ENCODE data around the gene ATP9B. TPM values are rescaled to one million over a fixed set of nuclear protein-coding genes. Genes with fewer than 3 reads are reported as not detected.

Gene ATP9B
- total and polyA plus RNA-seq, 3 donors from 2014 or later, result 32.4 to 113 (median 78.2) TPM

- Histone ChIP-seq H3K36me3 (ENCODE audit: low read depth, missing control alignments) (no peaks in the 10 kb centered on the region), H3K9me3 (no peaks in the 10 kb centered on the region), H3K4me3 (peak overlapping the region in 1 of 2 donors; percentile 21), H3K27ac (no peak overlapping the region), H3K27me3 (no peaks in the 10 kb centered on the region), H3K4me1 (no peaks in the 10 kb centered on the region)
- WGBS, 2 donors, result 42 to 53% methylated on average over 29 to 47 of the region's 48 CpGs
- TF ChIP-seq POLR2A (IDR thresholded peaks at IDR 0.05), result no peak
- TF ChIP-seq, protein P1, sequence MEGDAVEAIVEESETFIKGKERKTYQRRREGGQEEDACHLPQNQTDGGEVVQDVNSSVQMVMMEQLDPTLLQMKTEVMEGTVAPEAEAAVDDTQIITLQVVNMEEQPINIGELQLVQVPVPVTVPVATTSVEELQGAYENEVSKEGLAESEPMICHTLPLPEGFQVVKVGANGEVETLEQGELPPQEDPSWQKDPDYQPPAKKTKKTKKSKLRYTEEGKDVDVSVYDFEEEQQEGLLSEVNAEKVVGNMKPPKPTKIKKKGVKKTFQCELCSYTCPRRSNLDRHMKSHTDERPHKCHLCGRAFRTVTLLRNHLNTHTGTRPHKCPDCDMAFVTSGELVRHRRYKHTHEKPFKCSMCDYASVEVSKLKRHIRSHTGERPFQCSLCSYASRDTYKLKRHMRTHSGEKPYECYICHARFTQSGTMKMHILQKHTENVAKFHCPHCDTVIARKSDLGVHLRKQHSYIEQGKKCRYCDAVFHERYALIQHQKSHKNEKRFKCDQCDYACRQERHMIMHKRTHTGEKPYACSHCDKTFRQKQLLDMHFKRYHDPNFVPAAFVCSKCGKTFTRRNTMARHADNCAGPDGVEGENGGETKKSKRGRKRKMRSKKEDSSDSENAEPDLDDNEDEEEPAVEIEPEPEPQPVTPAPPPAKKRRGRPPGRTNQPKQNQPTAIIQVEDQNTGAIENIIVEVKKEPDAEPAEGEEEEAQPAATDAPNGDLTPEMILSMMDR (IDR thresholded peaks at IDR 0.05), result peak; percentile 82 to 96 (median 94)
- DNase-seq, result peak; percentile 87
- intact Hi-C loops (cut with DNase I; ENCODE audit: low total_unique reads), result no loop called here
Observed at GRCh38 chr18:79378536-79379250, 309.5 kb downstream of the ATP9B start.

- DNase-seq, result peak; percentile 14
- peak overlapping the region in 1 of 2 donors; percentile 21 for H3K4me3 ChIP-seq
- H3K27ac ChIP-seq, result no peak overlapping the region
- TF ChIP-seq, protein P1 (IDR thresholded peaks at IDR 0.05), result peak in 1 of 3 experiments; percentile 19
- TF ChIP-seq POLR2A (IDR thresholded peaks at IDR 0.05), result no peak
- intact Hi-C loops (cut with DNase I; ENCODE audit: low total_unique reads), result no loop called here
- 51 to 56% methylated on average over 22 of the region's 22 CpGs for WGBS, 2 donors
- no peaks in the 10 kb centered on the region for H3K36me3 ChIP-seq (ENCODE audit: low read depth, missing control alignments)
- no peaks in the 10 kb centered on the region for H3K9me3 ChIP-seq
- H3K27me3 ChIP-seq, result no peaks in the 10 kb centered on the region
- no peaks in the 10 kb centered on the region for H3K4me1 ChIP-seq
Observed at GRCh38 chr18:79379251-79379905, 310.2 kb downstream of the ATP9B start.

- H3K27me3 ChIP-seq, result no peaks in the 10 kb centered on the region
- H3K4me3 ChIP-seq, result no peak overlapping the region
- intact Hi-C loops (cut with DNase I; ENCODE audit: low total_unique reads), result loop anchor here (5.0 kb wide), 2 partner anchors 147 to 262 kb away; no protein-coding TSS in a partner anchor
- H3K27ac ChIP-seq, result no peak overlapping the region
- DNase-seq, result peak; percentile 14
- no peak for TF ChIP-seq POLR2A (IDR thresholded peaks at IDR 0.05)
- TF ChIP-seq, protein P1 (IDR thresholded peaks at IDR 0.05), result no peak
- 74 to 76% methylated on average over 15 to 40 of the region's 40 CpGs for WGBS, 2 donors
- no peaks in the 10 kb centered on the region for H3K36me3 ChIP-seq (ENCODE audit: low read depth, missing control alignments)
- no peaks in the 10 kb centered on the region for H3K9me3 ChIP-seq
- no peaks in the 10 kb centered on the region for H3K4me1 ChIP-seq
Observed at GRCh38 chr18:79379931-79380815, 311.0 kb downstream of the ATP9B start.

DNA sequence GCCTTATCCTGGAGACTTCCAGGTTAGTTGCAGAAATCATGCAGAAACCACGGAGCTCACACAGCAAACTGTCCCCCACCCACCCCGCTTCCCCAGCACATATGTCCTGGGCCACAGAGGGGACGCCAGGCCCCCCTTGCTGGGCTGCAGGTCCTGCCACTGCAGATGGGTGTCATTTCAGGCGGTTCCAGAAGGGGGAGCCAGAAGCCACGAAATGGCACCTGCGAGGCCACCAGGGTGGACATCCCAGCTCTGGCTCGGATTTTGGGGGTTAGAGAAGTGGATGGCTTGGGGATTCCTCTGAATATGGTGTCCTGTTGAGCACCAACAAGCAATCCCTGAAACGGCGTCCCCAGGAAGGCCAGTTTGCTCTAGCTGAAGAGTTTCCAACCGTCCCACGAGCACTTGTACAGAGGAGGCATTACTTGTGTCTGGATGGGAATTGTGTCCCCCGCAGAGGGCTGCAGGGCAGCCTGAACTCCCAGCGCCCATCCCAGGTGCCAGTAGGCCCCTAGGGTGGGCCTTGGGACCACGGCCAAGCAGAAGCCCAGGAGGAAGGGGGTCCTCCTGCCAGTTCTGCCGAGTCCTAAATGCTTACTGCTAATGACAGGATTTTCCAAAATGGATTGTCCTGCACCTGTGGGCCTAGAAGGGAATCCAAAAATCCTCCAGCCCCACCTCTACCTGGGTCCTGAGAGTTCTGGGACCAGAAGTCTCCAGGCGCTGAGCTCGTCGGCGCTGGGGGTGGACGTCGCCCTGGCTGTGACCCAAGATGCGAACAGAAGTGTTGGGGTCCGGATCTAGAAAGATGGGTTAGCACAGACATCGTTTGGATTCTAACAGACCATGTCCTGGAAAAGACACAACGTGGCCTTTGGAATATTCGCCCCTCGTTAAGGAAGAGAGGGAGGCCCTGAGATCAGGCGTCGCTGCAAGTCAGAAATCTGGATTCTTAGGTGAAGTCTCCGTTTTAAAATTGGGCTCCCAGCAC is 311.9 kb downstream of the ATP9B start:
- intact Hi-C loops (cut with DNase I; ENCODE audit: low total_unique reads), result loop anchor here (5.0 kb wide), 2 partner anchors 146 to 261 kb away; no protein-coding TSS in a partner anchor
- WGBS, 2 donors, result 64 to 85% methylated on average over 18 to 30 of the region's 30 CpGs

More for the DNA sequence above, 311.9 kb downstream of the ATP9B start:
- Histone ChIP-seq H3K27ac (no peak overlapping the region), H3K27me3 (no peaks in the 10 kb centered on the region), H3K4me3 (no peak overlapping the region), H3K4me1 (no peaks in the 10 kb centered on the region), H3K36me3 (ENCODE audit: low read depth, missing control alignments) (no peaks in the 10 kb centered on the region), H3K9me3 (no peaks in the 10 kb centered on the region)
- DNase-seq, result peak; percentile 79
- TF ChIP-seq POLR2A (IDR thresholded peaks at IDR 0.05), result no peak
- TF ChIP-seq, protein P1 (IDR thresholded peaks at IDR 0.05), result peak; percentile 63 to 87 (median 81)
